Activated CD4-positive, CD25-positive, alpha-beta regulatory T cell treated with anti-CD3 and anti-CD28 coated beads, Interleukin-2, amount 50 U/mL, for 72 hours (primary cell): ENCODE data around the gene ADAT3.
A peak's percentile ranks its signal among the peaks of the same experiment; 100 is the strongest.

ENCODE experiments used
- DNase-seq: peaks from one replicate; pipeline ENCODE4 v3.0.0; 2021

Gene ADAT3

GRCh38 chr19:1917926-1918325 lies 12.7 kb downstream of the ADAT3 start:
- no peak for DNase-seq

GRCh38 chr19:1918975-1919374 lies 13.8 kb downstream of the ADAT3 start:
- DNase-seq, result no peak

GRCh38 chr19:1920644-1921043 lies 15.4 kb downstream of the ADAT3 start:
- DNase-seq, result no peak

GRCh38 chr19:1921326-1921725 lies 16.1 kb downstream of the ADAT3 start:
- DNase-seq, result no peak

GRCh38 chr19:1921825-1922224 lies 16.6 kb downstream of the ADAT3 start:
- no peak for DNase-seq

- no peak for DNase-seq
Measured at GRCh38 chr19:1922803-1923202, 17.6 kb downstream of the ADAT3 start.

- DNase-seq, result no peak
Measured at GRCh38 chr19:1923319-1923718, 18.1 kb downstream of the ADAT3 start.

- no peak for DNase-seq
Measured at GRCh38 chr19:1924320-1924961, 19.2 kb downstream of the ADAT3 start.

GRCh38 chr19:1925544-1925943 lies 20.3 kb downstream of the ADAT3 start:
- DNase-seq, result no peak

GRCh38 chr19:1929021-1929742 lies 24.0 kb downstream of the ADAT3 start:
- peak; percentile 87 for DNase-seq

GRCh38 chr19:1931445-1931844 lies 26.2 kb downstream of the ADAT3 start:
- no peak for DNase-seq

GRCh38 chr19:1932395-1932794 lies 27.2 kb downstream of the ADAT3 start:
- no peak for DNase-seq

- no peak for DNase-seq
Measured at GRCh38 chr19:1933244-1933643, 28.0 kb downstream of the ADAT3 start.

GRCh38 chr19:1933942-1934341 lies 28.7 kb downstream of the ADAT3 start:
- no peak for DNase-seq

GRCh38 chr19:1935484-1936208 lies 30.4 kb downstream of the ADAT3 start:
- no peak for DNase-seq

GRCh38 chr19:1936430-1936829 lies 31.2 kb downstream of the ADAT3 start:
- DNase-seq, result no peak

- DNase-seq, result no peak
Measured at GRCh38 chr19:1936916-1937610, 31.9 kb downstream of the ADAT3 start.

- no peak for DNase-seq
Measured at GRCh38 chr19:1938071-1938470, 32.9 kb downstream of the ADAT3 start.

GRCh38 chr19:1941146-1942077 lies 36.2 kb downstream of the ADAT3 start, which contains the start of gene CSNK1G2:
Gene CSNK1G2, plus strand, starts transcription at chr19:1941172. Its CDS starts 28,601 bp downstream, at chr19:1969773.
- DNase-seq, result peak; percentile 41

GRCh38 chr19:1942078-1942933 lies 37.1 kb downstream of the ADAT3 start:
- DNase-seq, result peak; percentile 65

GRCh38 chr19:1942934-1943555 lies 37.8 kb downstream of the ADAT3 start:
- DNase-seq, result no peak
